Cerebellar cortex (tissue), 1 donor: ENCODE data around the gene PDZD7.

ENCODE experiments used
- DNase-seq: peaks from one replicate; pipeline ENCODE4 v3.0.0-alpha.2; 2015; ENCODE audit warnings: low spot score

The PDZD7 gene

GRCh38 chr10:101018118-101018599, 12.8 kb downstream of the PDZD7 start:
- DNase-seq: no peak

GRCh38 chr10:101016814-101017213, 14.1 kb downstream of the PDZD7 start:
- DNase-seq: no peak

GRCh38 chr10:101015582-101015973, 15.4 kb downstream of the PDZD7 start:
- no peak for DNase-seq

GRCh38 chr10:101014966-101015581, 15.9 kb downstream of the PDZD7 start:
- no peak for DNase-seq

GRCh38 chr10:101014230-101014884, 16.6 kb downstream of the PDZD7 start:
- DNase-seq: peak; percentile 82

GRCh38 chr10:101013365-101013825, 17.5 kb downstream of the PDZD7 start:
- no peak for DNase-seq

GRCh38 chr10:101012525-101013364, 18.2 kb downstream of the PDZD7 start:
- peak; percentile 94 for DNase-seq

GRCh38 chr10:101011517-101012423, 19.2 kb downstream of the PDZD7 start:
- DNase-seq: peak; percentile 73

GRCh38 chr10:101010329-101010728, 20.6 kb downstream of the PDZD7 start:
- DNase-seq: no peak

GRCh38 chr10:101008823-101009423, 22.0 kb downstream of the PDZD7 start:
- DNase-seq: no peak

- no peak for DNase-seq
Measured at GRCh38 chr10:101007915-101008822, 22.8 kb downstream of the PDZD7 start.

GRCh38 chr10:101007099-101007711, 23.7 kb downstream of the PDZD7 start:
- no peak for DNase-seq

GRCh38 chr10:101006593-101007098, 24.3 kb downstream of the PDZD7 start:
- DNase-seq: peak; percentile 71

- DNase-seq: no peak
Measured at GRCh38 chr10:101005869-101006567, 24.9 kb downstream of the PDZD7 start.

- DNase-seq: no peak
Measured at GRCh38 chr10:101005361-101005760, 25.6 kb downstream of the PDZD7 start.

- DNase-seq: no peak
Measured at GRCh38 chr10:101003639-101004206, 27.2 kb downstream of the PDZD7 start.

GRCh38 chr10:101002456-101002855, 28.5 kb downstream of the PDZD7 start:
- DNase-seq: no peak

GRCh38 chr10:101001659-101002035, 29.3 kb downstream of the PDZD7 start:
- DNase-seq: no peak
